Endothelial cell of umbilical vein (primary cell): ENCODE data around the gene DUSP22. TPM values are rescaled to one million over a fixed set of nuclear protein-coding genes. Genes with fewer than 3 reads are reported as not detected.

Source experiments
- BruUV-seq: library from RNA; stranded (reverse); fragments of 400-500 nt; replicated peaks from 2 replicates; lab custom pipeline; 2021; lab: Mats Ljungman, UMichigan
- CTCF ChIA-PET: fragments of 300-600, 350-600 bp; sonication (Branson Sonifier 250); formaldehyde crosslinking; loops from one replicate; lab custom pipeline; 2021; ENCODE audit warnings: antibody characterized with exemption, inconsistent platforms; lab: Charles Lee
- POLR2A ChIA-PET: fragments of 300-600, 350-600 bp; sonication (Branson Sonifier 250); formaldehyde crosslinking; loops from one replicate; lab custom pipeline; 2021; ENCODE audit warnings: antibody characterized with exemption, inconsistent platforms; lab: Charles Lee
- DNase-seq: peaks from one replicate; pipeline ENCODE4 v3.0.0-alpha.2; 2011; ENCODE audit warnings: low read depth, low spot score
- FAIRE-seq: peaks from 2 replicates; lab custom pipeline; 2011; peaks lifted over from hg19 to GRCh38; lab: Jason Lieb, UNC
- H2AFZ ChIP-seq: 2 replicates; pipeline ENCODE4 v1.6.0; 2012; ENCODE audit warnings: low read depth, low read length, control low read depth, inconsistent platforms
- H3K27ac ChIP-seq: 2 replicates; pipeline ENCODE4 v1.5.1; 2011; ENCODE audit warnings: low read depth, mild to moderate bottlenecking, control low read depth, low read length, moderate library complexity; ENCODE audit not compliant: insufficient read depth
- H3K27me3 ChIP-seq, 2 experiments: 2 replicates each; pipeline versions ENCODE4 v1.6.0 to v1.6.1; 2011; ENCODE audit warnings: low read length in 2 of 2, mixed read lengths in 1 of 2; ENCODE audit not compliant: control insufficient read depth in 2 of 2, insufficient read depth in 2 of 2
- H3K36me3 ChIP-seq, 2 experiments: 2 replicates in 1 of 2; 3 replicates in 1 of 2; pipeline ENCODE4 v1.5.1; 2011; ENCODE audit warnings: low read length in 2 of 2, mild to moderate bottlenecking in 1 of 2, moderate library complexity in 1 of 2; ENCODE audit not compliant: control insufficient read depth in 2 of 2, insufficient read depth in 2 of 2; ENCODE audit errors: extremely low read depth in 1 of 2
- H3K4me1 ChIP-seq: 3 replicates; pipeline ENCODE4 v1.5.1; 2011; ENCODE audit warnings: mild to moderate bottlenecking, low read length; ENCODE audit not compliant: control insufficient read depth, insufficient read depth; ENCODE audit errors: extremely low read depth
- H3K4me2 ChIP-seq: 2 replicates; pipeline ENCODE4 v1.6.1; 2011; ENCODE audit warnings: low read length, control low read depth, mixed read lengths; ENCODE audit not compliant: insufficient read depth
- H3K4me3 ChIP-seq, 3 experiments: fragments of 200-600 bp in 1 of 3; sonication (generic), shearing (Covaris generic) in 1 of 3; replicated peaks in 1 of 3; 2 replicates each; pipeline ENCODE4 v1.5.1; 2011 to 2016; ENCODE audit warnings: control low read depth in 3 of 3, low read length in 3 of 3, mild to moderate bottlenecking in 2 of 3, inconsistent platforms in 1 of 3, low read depth in 1 of 3, moderate library complexity in 1 of 3; ENCODE audit not compliant: insufficient read depth in 1 of 3
- H3K79me2 ChIP-seq: 2 replicates; pipeline ENCODE4 v1.6.0; 2012; ENCODE audit warnings: low read length, inconsistent platforms; ENCODE audit not compliant: control insufficient read depth, insufficient read depth
- H3K9ac ChIP-seq: replicated peaks from 2 replicates; pipeline ENCODE3; 2011; ENCODE audit warnings: low read length, control low read depth; ENCODE audit not compliant: insufficient read depth; ENCODE audit errors: extremely low read depth
- H3K9me1 ChIP-seq: replicated peaks from 3 replicates; pipeline ENCODE4 v1.6.0; 2011; ENCODE audit warnings: mild to moderate bottlenecking, low read length; ENCODE audit not compliant: control insufficient read depth, insufficient read depth; ENCODE audit errors: extremely low read depth
- H3K9me3 ChIP-seq: replicated peaks from 2 replicates; pipeline ENCODE4 v1.5.1; 2012; ENCODE audit warnings: low read length, inconsistent platforms; ENCODE audit not compliant: control insufficient read depth, insufficient read depth
- H4K20me1 ChIP-seq: replicated peaks from 2 replicates; pipeline ENCODE3; 2011; ENCODE audit warnings: mild to moderate bottlenecking, low read length; ENCODE audit not compliant: control insufficient read depth, insufficient read depth; ENCODE audit errors: extremely low read depth
- CTCF ChIP-seq, 2 donors: IDR thresholded peaks; 1 replicate in 1 of 2; 2 replicates in 1 of 2; pipeline ENCODE4 v1.5.1; 2011; ENCODE audit warnings: low read length in 2 of 2, mild to moderate bottlenecking in 2 of 2, moderate library complexity in 2 of 2, control low read depth in 1 of 2, inconsistent platforms in 1 of 2, low read depth in 1 of 2; ENCODE audit not compliant: insufficient read depth in 1 of 2; ENCODE audit errors: extremely low read depth in 1 of 2
- FOS ChIP-seq: IDR thresholded peaks from 2 replicates; pipeline ENCODE4 v1.6.1; 2011; ENCODE audit warnings: mild to moderate bottlenecking, low read length, moderate library complexity, borderline replicate concordance; ENCODE audit not compliant: insufficient read depth
- JUN ChIP-seq: IDR thresholded peaks from 2 replicates; pipeline ENCODE4 v1.6.1; 2011; ENCODE audit warnings: borderline replicate concordance, low read depth; ENCODE audit not compliant: insufficient read length, insufficient read depth
- MAX ChIP-seq: IDR thresholded peaks from 2 replicates; pipeline ENCODE4 v1.6.1; 2011; ENCODE audit not compliant: insufficient read depth, insufficient read length
- POLR2A ChIP-seq: IDR thresholded peaks from 2 replicates; pipeline ENCODE4 v1.6.1; 2012; ENCODE audit warnings: low read depth, mild to moderate bottlenecking, control low read depth, low read length
- POLR2AphosphoS5 ChIP-seq: IDR thresholded peaks from 2 replicates; pipeline ENCODE4 v1.6.1; 2012; ENCODE audit warnings: low read depth, mild to moderate bottlenecking, control low read depth, low read length, moderate library complexity; ENCODE audit not compliant: insufficient read depth
- dilution Hi-C: fragments of 300-500 bp; cut with MboI; formaldehyde crosslinking; loops from one replicate; pipeline ENCODE4 v1.15.0; 2019; ENCODE audit warnings: low sequenced_read_pairs; ENCODE audit not compliant: extremely low pct_ligation_motif_present
- intact Hi-C: fragments of 100-400 bp; cut with micrococcal nuclease; formaldehyde crosslinking; loops from one replicate; pipeline ENCODE4 v1.10.0; 2022
- polyA plus RNA-seq, 4 experiments: library from polyadenylated mRNA; depleted of rRNA in 3 of 4; stranded (reverse) in 3 of 4; unstranded in 1 of 4; fragments of >200 nt; gene quantifications; 2 replicates each; pipeline versions ENCODE4 v1.2.1 to v1.2.3, GENCODE V29; 2011 to 2012; ENCODE audit warnings: missing spikeins in 1 of 4
- total RNA-seq: library from RNA; stranded (reverse); gene quantifications from 2 replicates; pipeline ENCODE4 v1.2.3, GENCODE V29; 2021

Gene DUSP22
- total and polyA plus RNA-seq, 2 donors (not counting 3 experiments of a cell fraction or from before 2014, with no cell fraction given) = 23.2 to 33.9 TPM

- TF ChIP-seq MAX (no peak), CTCF (IDR thresholded peaks at IDR 0.05; ENCODE audit: extremely low read depth in 1 of 2, insufficient read depth in 1 of 2, low read depth in 1 of 2, low read length in 2 of 2) (no peak), FOS (no peak), POLR2A (no peak), POLR2AphosphoS5 (no peak), JUN (no peak)
- Histone ChIP-seq H4K20me1 (no peaks in the 10 kb centered on the region), H3K79me2 (no peaks in the 10 kb centered on the region), H3K27ac (no peak overlapping the region), H3K9me1 (no peaks in the 10 kb centered on the region), H3K27me3 (no peaks in the 10 kb centered on the region), H3K36me3 (no peaks in the 10 kb centered on the region), H3K9me3 (peaks cover 7% of the 10 kb centered on the region), H3K4me1 (no peaks in the 10 kb centered on the region), H3K4me2 (no peak overlapping the region), H3K4me3 (no peak overlapping the region), H2AFZ (no peak overlapping the region), H3K9ac (no peak overlapping the region)
- dilution Hi-C loops (no loop called here), intact Hi-C loops (no loop called here)
- no TSS peak for BruUV-seq
- no peak for DNase-seq
- POLR2A ChIA-PET = no interaction called here
- CTCF ChIA-PET = no interaction called here
- no peak for FAIRE-seq
Observed at GRCh38 chr6:362231-362923, 70.1 kb downstream of the DUSP22 start.
